GM20000 (cell line): ENCODE measurements around the gene ASTL.

Experiments
- DNase-seq: peaks from one replicate; pipeline ENCODE4 v3.0.0; 2012; ENCODE audit warnings: low spot score
- TF ChIP-seq, protein P1 (sequence below): IDR thresholded peaks from 2 replicates; pipeline ENCODE4 v1.5.1; 2012; ENCODE audit warnings: mild to moderate bottlenecking, control low read depth; ENCODE audit errors: extremely low read depth, missing control alignments

ASTL gene

GRCh38 chr2:96138179-96139145 is at the start of gene ASTL:
Gene ASTL, minus strand, starts transcription at chr2:96138502. Its CDS starts 66 bp downstream, at chr2:96138436.
- peak; percentile 87 for DNase-seq
- TF ChIP-seq, protein P1, sequence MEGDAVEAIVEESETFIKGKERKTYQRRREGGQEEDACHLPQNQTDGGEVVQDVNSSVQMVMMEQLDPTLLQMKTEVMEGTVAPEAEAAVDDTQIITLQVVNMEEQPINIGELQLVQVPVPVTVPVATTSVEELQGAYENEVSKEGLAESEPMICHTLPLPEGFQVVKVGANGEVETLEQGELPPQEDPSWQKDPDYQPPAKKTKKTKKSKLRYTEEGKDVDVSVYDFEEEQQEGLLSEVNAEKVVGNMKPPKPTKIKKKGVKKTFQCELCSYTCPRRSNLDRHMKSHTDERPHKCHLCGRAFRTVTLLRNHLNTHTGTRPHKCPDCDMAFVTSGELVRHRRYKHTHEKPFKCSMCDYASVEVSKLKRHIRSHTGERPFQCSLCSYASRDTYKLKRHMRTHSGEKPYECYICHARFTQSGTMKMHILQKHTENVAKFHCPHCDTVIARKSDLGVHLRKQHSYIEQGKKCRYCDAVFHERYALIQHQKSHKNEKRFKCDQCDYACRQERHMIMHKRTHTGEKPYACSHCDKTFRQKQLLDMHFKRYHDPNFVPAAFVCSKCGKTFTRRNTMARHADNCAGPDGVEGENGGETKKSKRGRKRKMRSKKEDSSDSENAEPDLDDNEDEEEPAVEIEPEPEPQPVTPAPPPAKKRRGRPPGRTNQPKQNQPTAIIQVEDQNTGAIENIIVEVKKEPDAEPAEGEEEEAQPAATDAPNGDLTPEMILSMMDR: peak; percentile 53

DNA sequence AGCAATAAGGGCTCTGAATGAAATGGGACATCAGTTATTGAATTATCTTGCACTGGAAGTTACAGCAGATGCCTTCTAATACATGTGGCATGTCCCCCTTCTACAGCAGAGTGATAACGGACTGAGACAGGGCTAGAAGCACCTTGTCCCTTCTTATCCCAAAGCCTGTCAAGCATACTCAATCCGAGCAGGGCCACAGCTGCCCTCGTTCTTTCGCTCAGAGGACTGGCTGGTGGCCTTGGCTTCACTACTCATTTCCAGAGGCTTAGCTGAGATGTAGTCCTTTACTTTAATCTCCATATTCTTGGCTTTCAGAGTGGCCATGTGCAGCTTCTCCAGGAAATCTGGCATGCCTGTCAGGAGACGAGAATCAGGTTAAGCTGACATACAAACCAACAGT is 48.3 kb upstream of the ASTL start:
- no peak for DNase-seq
- TF ChIP-seq, protein P1: no peak

DNA sequence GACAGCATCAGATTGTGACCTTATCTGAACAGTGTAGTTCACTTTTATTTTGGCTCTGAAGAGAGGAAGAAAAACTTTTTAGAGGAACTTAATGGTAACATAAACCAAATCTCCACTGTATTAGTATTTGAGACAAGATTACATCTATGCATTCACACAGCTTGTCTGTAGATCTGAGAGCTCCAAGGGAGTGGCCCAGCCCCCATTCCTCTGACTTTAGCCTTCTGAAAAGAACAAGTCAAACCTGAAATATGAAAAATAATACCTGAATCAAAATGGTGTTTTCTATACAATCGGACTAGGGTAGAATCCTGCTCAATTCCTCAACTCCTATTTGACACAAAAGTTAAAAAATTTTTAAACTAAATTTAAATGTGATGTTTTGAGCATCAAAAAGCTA is 47.2 kb upstream of the ASTL start:
- TF ChIP-seq, protein P1: no peak
- no peak for DNase-seq

DNA sequence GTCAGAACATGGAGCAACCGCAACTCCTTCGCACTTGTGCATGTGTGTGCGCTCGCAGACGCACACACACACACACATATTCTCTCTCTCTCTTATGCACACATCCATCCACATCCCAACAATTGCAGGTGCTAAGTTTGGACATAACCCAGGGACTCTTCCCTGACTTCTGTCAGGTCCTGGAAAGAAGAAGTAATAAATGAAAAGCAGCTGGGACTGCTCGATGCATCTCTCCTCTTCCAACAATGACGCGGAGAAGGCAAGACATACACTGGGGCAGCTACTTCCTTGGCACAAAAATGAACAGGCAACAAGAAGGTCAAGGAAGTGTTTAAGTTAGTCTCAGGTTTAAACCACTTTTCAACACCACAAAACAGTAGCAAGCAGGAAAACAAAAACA is 46.7 kb upstream of the ASTL start:
- DNase-seq: no peak
- TF ChIP-seq, protein P1: no peak

GRCh38 chr2:96184188-96184587 is 45.9 kb upstream of the ASTL start:
- DNase-seq: no peak

GRCh38 chr2:96181529-96181928 is 43.2 kb upstream of the ASTL start:
- TF ChIP-seq, protein P1: no peak
- peak; percentile 12 for DNase-seq

More at GRCh38 chr2:96184188-96184587, 45.9 kb upstream of the ASTL start:
- TF ChIP-seq, protein P1: no peak

DNA sequence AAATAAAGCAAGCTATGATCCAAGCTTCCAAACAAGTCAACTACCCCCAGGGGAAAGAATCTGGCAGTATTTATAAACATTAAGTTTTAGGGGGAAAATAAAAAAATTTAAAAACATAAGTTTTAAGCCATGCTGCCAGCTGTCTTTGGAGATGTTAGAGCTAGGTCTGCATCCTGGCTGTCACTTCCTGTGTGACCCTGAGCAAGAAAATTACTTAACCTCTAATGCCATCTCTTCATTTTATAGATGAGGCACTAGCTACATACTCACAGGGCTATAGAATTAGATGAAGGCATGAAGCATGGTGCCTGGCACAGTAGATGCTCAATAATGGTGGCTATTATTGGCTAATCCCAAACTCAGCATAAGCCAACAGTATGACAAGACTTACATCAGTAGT is 42.2 kb upstream of the ASTL start:
- no peak for DNase-seq
- TF ChIP-seq, protein P1: no peak
